Endodermal cell (in vitro differentiated cells): ENCODE data around the gene MAPK10. TPM values are rescaled to one million over a fixed set of nuclear protein-coding genes. Genes with fewer than 3 reads are reported as not detected.
A peak's percentile ranks its signal among the peaks of the same experiment; 100 is the strongest.
"Not testable (repeated sequence)": the region's sequence is repeated elsewhere in the genome, so short reads cannot be mapped to it uniquely, and the experiment has no call there.

Experiments used
- DNase-seq: peaks from one replicate; pipeline ENCODE4 v3.0.0-alpha.2; 2017
- H3K27ac ChIP-seq: 2 replicates; pipeline ENCODE4 v1.5.1; 2013; ENCODE audit warnings: mild to moderate bottlenecking, low read depth, low read length, moderate library complexity
- H3K27me3 ChIP-seq: 2 replicates; pipeline ENCODE4 v1.6.1; 2013; ENCODE audit warnings: mild to moderate bottlenecking, low read length, moderate library complexity; ENCODE audit not compliant: insufficient read depth, control insufficient read depth, poor library complexity, severe bottlenecking
- H3K36me3 ChIP-seq: 2 replicates; pipeline ENCODE4 v1.7.0; 2013; ENCODE audit warnings: mild to moderate bottlenecking, low read length, moderate library complexity; ENCODE audit not compliant: control insufficient read depth, insufficient read depth
- H3K4me1 ChIP-seq: one replicate; pipeline ENCODE4 v1.7.0; 2013; ENCODE audit warnings: low read length; ENCODE audit not compliant: control insufficient read depth, insufficient read depth
- H3K4me3 ChIP-seq: 2 replicates; pipeline ENCODE4 v1.5.1; 2013; ENCODE audit warnings: mild to moderate bottlenecking, low read length, moderate library complexity
- H3K9ac ChIP-seq: 2 replicates; pipeline ENCODE4 v1.6.1; 2013; ENCODE audit warnings: mild to moderate bottlenecking, low read length, moderate library complexity; ENCODE audit not compliant: poor library complexity, severe bottlenecking; ENCODE audit errors: extremely low read depth
- H3K9me3 ChIP-seq: 2 replicates; pipeline ENCODE4 v1.6.1; 2013; ENCODE audit warnings: mild to moderate bottlenecking, low read length, moderate library complexity; ENCODE audit not compliant: control insufficient read depth
- H3K27ac Mint-ChIP-seq: 2 replicates; pipeline ENCODE4 v1.8.0; 2020; ENCODE audit warnings: mixed read lengths
- H3K27me3 Mint-ChIP-seq: 2 replicates; pipeline ENCODE4 v1.8.0; 2021; ENCODE audit warnings: mild to moderate bottlenecking, mixed read lengths; ENCODE audit not compliant: insufficient read depth
- H3K36me3 Mint-ChIP-seq: 2 replicates; pipeline ENCODE4 v1.8.0; 2020; ENCODE audit warnings: low read depth, mixed read lengths
- H3K4me1 Mint-ChIP-seq: 2 replicates; pipeline ENCODE4 v1.8.0; 2020; ENCODE audit warnings: mixed read lengths
- H3K4me3 Mint-ChIP-seq: 2 replicates; pipeline ENCODE4 v1.8.0; 2020; ENCODE audit warnings: mild to moderate bottlenecking, moderate library complexity, mixed read lengths
- H3K9me3 Mint-ChIP-seq: 2 replicates; pipeline ENCODE4 v1.8.0; 2020; ENCODE audit warnings: mild to moderate bottlenecking, mixed read lengths
- WGBS, 2 experiments: methylation state at CpG; one replicate each; pipeline versions ENCODE4 v1.1.5 to v1.1.7; 2013; ENCODE audit warnings: missing lambda C conversion rate in 2 of 2, mixed read lengths in 1 of 2; ENCODE audit not compliant: insufficient coverage in 1 of 2, insufficient read length in 1 of 2; 5-methylcytosine and 5-hydroxymethylcytosine counted together
- total RNA-seq, 2 donors: library from RNA; stranded (reverse); fragmentation: NEBNext Ultra II Directional in 1 of 2; extraction: Animal tissue kit (Norgen Biotek cat#: 25700) in 1 of 2; gene quantifications; 2 replicates in 1 of 2; 3 replicates in 1 of 2; pipeline ENCODE4 v1.2.1, GENCODE V29; 2021
- TF ChIP-seq, protein P1 (sequence below): fragments of 200-600 bp; sonication (generic); conservative IDR thresholded peaks from 2 replicates; pipeline ENCODE4 v1.5.0; 2021; ENCODE audit warnings: antibody characterized with exemption, mild to moderate bottlenecking

MAPK10 gene
- total RNA-seq, 2 donors from 2014 or later, result 45.1 to 70.2 TPM

- Histone ChIP-seq H3K27me3 (no peaks in the 10 kb centered on the region), H3K36me3 (peaks cover 4% of the 10 kb centered on the region), H3K4me3 (no peak overlapping the region), H3K9me3 (no peaks in the 10 kb centered on the region), H3K27ac (no peak overlapping the region), H3K4me1 (no peaks in the 10 kb centered on the region), H3K9ac (no peak overlapping the region)
- no peaks in the 10 kb centered on the region for H3K27me3 Mint-ChIP-seq
- peaks cover 4% of the 10 kb centered on the region for H3K9me3 Mint-ChIP-seq
- no peak overlapping the region for H3K4me3 Mint-ChIP-seq
- H3K36me3 Mint-ChIP-seq, result peaks cover 14% of the 10 kb centered on the region
- TF ChIP-seq, protein P1, sequence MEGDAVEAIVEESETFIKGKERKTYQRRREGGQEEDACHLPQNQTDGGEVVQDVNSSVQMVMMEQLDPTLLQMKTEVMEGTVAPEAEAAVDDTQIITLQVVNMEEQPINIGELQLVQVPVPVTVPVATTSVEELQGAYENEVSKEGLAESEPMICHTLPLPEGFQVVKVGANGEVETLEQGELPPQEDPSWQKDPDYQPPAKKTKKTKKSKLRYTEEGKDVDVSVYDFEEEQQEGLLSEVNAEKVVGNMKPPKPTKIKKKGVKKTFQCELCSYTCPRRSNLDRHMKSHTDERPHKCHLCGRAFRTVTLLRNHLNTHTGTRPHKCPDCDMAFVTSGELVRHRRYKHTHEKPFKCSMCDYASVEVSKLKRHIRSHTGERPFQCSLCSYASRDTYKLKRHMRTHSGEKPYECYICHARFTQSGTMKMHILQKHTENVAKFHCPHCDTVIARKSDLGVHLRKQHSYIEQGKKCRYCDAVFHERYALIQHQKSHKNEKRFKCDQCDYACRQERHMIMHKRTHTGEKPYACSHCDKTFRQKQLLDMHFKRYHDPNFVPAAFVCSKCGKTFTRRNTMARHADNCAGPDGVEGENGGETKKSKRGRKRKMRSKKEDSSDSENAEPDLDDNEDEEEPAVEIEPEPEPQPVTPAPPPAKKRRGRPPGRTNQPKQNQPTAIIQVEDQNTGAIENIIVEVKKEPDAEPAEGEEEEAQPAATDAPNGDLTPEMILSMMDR, result no peak
- H3K4me1 Mint-ChIP-seq, result peaks cover 4% of the 10 kb centered on the region
- H3K27ac Mint-ChIP-seq, result no peak overlapping the region
- no peak for DNase-seq
- WGBS, 2 experiments, result 80 to 83% methylated on average over 1 of the region's 1 CpG
Measured at GRCh38 chr4:85965529-85965928, 394.3 kb downstream of the MAPK10 start.

DNA sequence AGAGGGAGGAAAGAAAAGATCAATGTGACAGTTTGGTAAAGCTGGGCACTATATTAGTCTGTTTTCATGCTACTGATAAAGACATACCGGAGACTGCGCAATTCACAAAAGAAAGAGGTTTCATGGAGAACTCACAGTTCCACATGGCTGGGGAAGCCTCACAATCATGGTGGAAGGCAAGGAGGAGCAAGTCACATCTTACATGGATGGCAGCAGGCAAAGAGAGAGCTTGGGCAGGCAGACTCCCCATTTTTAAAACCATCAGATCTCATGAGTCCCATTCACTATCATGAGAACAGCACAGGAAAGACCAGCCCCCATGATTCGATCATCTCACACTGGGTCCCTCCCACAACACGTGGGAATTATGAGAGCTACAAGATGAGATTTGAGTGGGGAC lies 394.8 kb downstream of the MAPK10 start:
- not testable (repeated sequence) for H3K27me3 ChIP-seq, H3K4me1 ChIP-seq, H3K36me3 ChIP-seq, H3K4me3 ChIP-seq, DNase-seq, H3K27ac Mint-ChIP-seq, H3K4me3 Mint-ChIP-seq, H3K4me1 Mint-ChIP-seq, H3K9me3 Mint-ChIP-seq, H3K9me3 ChIP-seq, H3K9ac ChIP-seq, H3K27ac ChIP-seq, H3K27me3 Mint-ChIP-seq
- H3K36me3 Mint-ChIP-seq, result peaks cover 14% of the 10 kb centered on the region
- WGBS, 2 experiments, result 82 to 97% methylated on average over 2 to 4 of the region's 4 CpGs

DNA sequence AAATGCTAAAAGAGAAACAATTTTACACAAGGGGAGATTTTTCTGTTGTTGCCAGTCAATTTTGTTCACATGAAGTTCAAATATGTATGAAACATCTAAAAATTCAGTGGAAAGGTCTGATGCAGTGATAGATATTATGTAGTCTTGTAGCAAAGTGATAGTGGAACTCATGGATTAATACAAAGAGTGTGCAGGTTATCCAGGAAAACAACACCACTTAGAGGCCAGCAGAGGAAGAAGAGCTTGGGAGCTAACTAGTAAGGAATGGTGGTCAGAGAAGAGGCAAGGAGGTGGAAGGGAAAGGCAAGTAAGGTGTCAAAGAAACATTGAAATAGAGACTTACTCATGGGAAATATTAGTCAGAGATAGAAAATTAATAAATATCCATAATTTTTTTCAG lies 395.6 kb downstream of the MAPK10 start:
- Mint-ChIP-seq H3K9me3 (peaks cover 4% of the 10 kb centered on the region), H3K27ac (no peak overlapping the region), H3K4me1 (peaks cover 4% of the 10 kb centered on the region), H3K27me3 (no peaks in the 10 kb centered on the region), H3K36me3 (peaks cover 14% of the 10 kb centered on the region), H3K4me3 (no peak overlapping the region)
- DNase-seq, result no peak
- TF ChIP-seq, protein P1, result peak; percentile 11
- Histone ChIP-seq H3K27me3 (no peaks in the 10 kb centered on the region), H3K9me3 (no peaks in the 10 kb centered on the region), H3K9ac (no peak overlapping the region), H3K4me3 (no peak overlapping the region), H3K4me1 (no peaks in the 10 kb centered on the region), H3K27ac (no peak overlapping the region), H3K36me3 (peaks cover 4% of the 10 kb centered on the region)

- H3K4me3 ChIP-seq, result no peak overlapping the region
- Mint-ChIP-seq H3K9me3 (peaks cover 4% of the 10 kb centered on the region), H3K36me3 (peaks cover 19% of the 10 kb centered on the region), H3K4me3 (no peak overlapping the region), H3K4me1 (peaks cover 4% of the 10 kb centered on the region), H3K27me3 (no peaks in the 10 kb centered on the region), H3K27ac (no peak overlapping the region)
- H3K27me3 ChIP-seq, result no peaks in the 10 kb centered on the region
- H3K4me1 ChIP-seq, result no peaks in the 10 kb centered on the region
- TF ChIP-seq, protein P1, result no peak
- no peak for DNase-seq
- no peaks in the 10 kb centered on the region for H3K9me3 ChIP-seq
- WGBS, 2 experiments, result 100% methylated on average over 1 of the region's 1 CpG; no CpG with 5 or more reads in 1 of the 2 experiments
- H3K36me3 ChIP-seq, result peaks cover 5% of the 10 kb centered on the region
- H3K27ac ChIP-seq, result no peak overlapping the region
- no peak overlapping the region for H3K9ac ChIP-seq
Measured at GRCh38 chr4:85963231-85963630, 396.6 kb downstream of the MAPK10 start.
